PC-9 (cell line): ENCODE results near the gene NINL. TPM values are rescaled to one million over a fixed set of nuclear protein-coding genes. Genes with fewer than 3 reads are reported as not detected.

ENCODE experiments used
- BruUV-seq: library from RNA; stranded (reverse); fragments of 400-500 nt; replicated peaks from 2 replicates; lab custom pipeline; 2021; lab: Mats Ljungman, UMichigan
- CTCF ChIA-PET: fragments of 300-600 bp; sonication (Branson Sonifier 250); formaldehyde crosslinking; loops from one replicate; lab custom pipeline; 2022; ENCODE audit warnings: antibody characterized with exemption; lab: Charles Lee
- POLR2A ChIA-PET: fragments of 300-600 bp; sonication (Branson Sonifier 250); formaldehyde crosslinking; loops from one replicate; lab custom pipeline; 2022; ENCODE audit warnings: antibody characterized with exemption; ENCODE audit not compliant: unreplicated experiment; lab: Charles Lee
- DNase-seq, 2 experiments: peaks; one replicate each; pipeline versions ENCODE4 v3.0.0 to v3.0.0-alpha.2; 2015 to 2022; ENCODE audit warnings: mixed read lengths in 1 of 2
- H2AFZ ChIP-seq: fragments of 200-600 bp; sonication (generic); 2 replicates; pipeline ENCODE4 v1.8.1; 2017; ENCODE audit warnings: antibody characterized with exemption
- H3F3A ChIP-seq: fragments of 200-600 bp; sonication (generic); 2 replicates; pipeline ENCODE4 v1.8.1; 2017; ENCODE audit warnings: antibody characterized with exemption, mild to moderate bottlenecking, low read depth; ENCODE audit not compliant: insufficient read depth
- H3K27ac ChIP-seq: fragments of 200-600 bp; sonication (generic); 2 replicates; pipeline ENCODE4 v1.6.1; 2016; ENCODE audit warnings: mixed run types
- H3K27me3 ChIP-seq: fragments of 200-600 bp; sonication (generic); 2 replicates; pipeline ENCODE4 v1.6.1; 2016; ENCODE audit warnings: low read depth, mixed run types; ENCODE audit not compliant: insufficient read depth
- H3K36me3 ChIP-seq: fragments of 200-600 bp; sonication (generic); 2 replicates; pipeline ENCODE4 v1.6.1; 2016; ENCODE audit warnings: low read depth, mixed run types
- H3K4me1 ChIP-seq: fragments of 200-600 bp; sonication (generic); replicated peaks from 2 replicates; pipeline ENCODE4 v1.6.1; 2016; ENCODE audit warnings: mixed run types; ENCODE audit not compliant: insufficient read depth
- H3K4me2 ChIP-seq: fragments of 200-600 bp; sonication (generic); 2 replicates; pipeline ENCODE4 v1.6.1; 2017; ENCODE audit warnings: mixed run types
- H3K4me3 ChIP-seq: fragments of 200-600 bp; sonication (generic); 2 replicates; pipeline ENCODE4 v1.6.1; 2016; ENCODE audit warnings: mixed run types
- H3K79me2 ChIP-seq: fragments of 200-600 bp; sonication (generic); 2 replicates; pipeline ENCODE4 v1.6.1; 2017; ENCODE audit warnings: low read depth, mixed run types
- H3K9me2 ChIP-seq: fragments of 200-600 bp; sonication (generic); 2 replicates; pipeline ENCODE4 v1.8.1; 2017; ENCODE audit warnings: mild to moderate bottlenecking; ENCODE audit not compliant: insufficient read depth
- H3K9me3 ChIP-seq: fragments of 200-600 bp; sonication (generic); 2 replicates; pipeline ENCODE4 v1.8.1; 2016; ENCODE audit warnings: low read depth; ENCODE audit not compliant: insufficient read depth
- H4K20me1 ChIP-seq: fragments of 200-600 bp; sonication (generic); 2 replicates; pipeline ENCODE4 v1.8.1; 2017; ENCODE audit not compliant: insufficient read depth
- CTCF ChIP-seq: fragments of 200-600 bp; sonication (generic); conservative IDR thresholded peaks from 2 replicates; pipeline ENCODE4 v1.6.1; 2017; ENCODE audit warnings: mixed run types, antibody characterized with exemption, mild to moderate bottlenecking, moderate library complexity
- EZH2 ChIP-seq: fragments of 200-600 bp; sonication (generic); IDR thresholded peaks from 2 replicates; pipeline ENCODE4 v1.8.0; 2017; ENCODE audit warnings: antibody characterized with exemption, low read depth
- intact Hi-C: fragments of 100-400 bp; cut with micrococcal nuclease; formaldehyde crosslinking; loops from one replicate; pipeline ENCODE4 v1.10.0; 2022; ENCODE audit not compliant: unreplicated experiment
- total RNA-seq: library from RNA; stranded (reverse); gene quantifications from 2 replicates; pipeline ENCODE4 v1.2.3, GENCODE V29; 2021

Gene NINL
- total RNA-seq, 1 experiment from 2014 or later: 19.6 TPM

DNA sequence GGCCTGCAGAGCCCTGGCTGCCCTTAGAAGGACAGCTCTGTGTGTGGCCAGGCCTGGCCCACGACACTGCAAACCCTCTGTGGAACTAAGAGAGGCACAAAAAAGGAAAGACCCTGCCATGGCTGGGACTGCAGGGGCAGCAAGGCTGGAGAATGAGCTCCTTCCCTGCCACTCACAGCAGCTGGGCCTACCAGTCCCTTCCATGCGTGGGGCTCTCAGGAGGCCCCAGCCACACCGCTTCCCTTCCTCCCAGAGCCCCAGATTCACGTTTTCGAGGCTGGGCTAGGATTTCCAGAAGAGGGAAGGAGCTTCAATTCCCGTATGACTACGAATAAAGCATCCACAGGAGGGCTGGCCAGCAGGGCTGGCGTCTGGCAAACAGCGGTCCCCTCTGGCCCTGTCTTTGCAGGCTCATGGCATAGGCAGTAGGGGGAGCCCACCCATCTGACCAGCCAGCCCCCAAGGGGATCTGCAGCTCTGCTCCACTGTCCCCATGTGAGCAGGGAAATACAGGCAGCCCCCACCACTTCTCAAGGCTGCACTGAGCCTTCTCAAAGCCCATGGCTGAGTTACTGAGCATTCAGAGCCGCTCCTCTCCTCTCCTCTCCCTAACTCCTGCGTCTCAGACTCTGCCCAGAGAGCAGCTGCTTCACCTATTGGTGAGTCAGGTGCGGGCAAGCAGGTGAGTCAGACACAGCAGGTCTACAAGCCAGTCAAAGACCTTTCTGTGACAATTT lies 53.1 kb downstream of the NINL start:
- H3K4me3 ChIP-seq: no peak overlapping the region
- H3F3A ChIP-seq: no peaks in the 10 kb centered on the region
- intact Hi-C loops: no loop called here
- no peak overlapping the region for H2AFZ ChIP-seq
- peak; percentile 45 to 56 for DNase-seq
- no peaks in the 10 kb centered on the region for H4K20me1 ChIP-seq
- CTCF ChIA-PET: no interaction called here
- no peaks in the 10 kb centered on the region for H3K79me2 ChIP-seq
- no peaks in the 10 kb centered on the region for H3K27me3 ChIP-seq
- no TSS peak for BruUV-seq
- 0 out of 2 replicates have a peak, but pooled peaks cover 3% of the 10 kb centered on the region for H3K36me3 ChIP-seq
- H3K4me1 ChIP-seq: 0 out of 2 replicates have a peak, but pooled peaks cover 5% of the 10 kb centered on the region
- H3K9me2 ChIP-seq: no peaks in the 10 kb centered on the region
- H3K4me2 ChIP-seq: no peak overlapping the region; the same call in 1 of the 2 replicates
- no peaks in the 10 kb centered on the region for H3K9me3 ChIP-seq
- TF ChIP-seq CTCF (no peak), EZH2 (no peak)
- POLR2A ChIA-PET: no interaction called here
- H3K27ac ChIP-seq: no peak overlapping the region

GRCh38 chr20:25529295-25529951 lies 55.9 kb downstream of the NINL start:
- Histone ChIP-seq H3K27ac (no peak overlapping the region), H3K9me2 (no peaks in the 10 kb centered on the region), H3K79me2 (no peaks in the 10 kb centered on the region), H2AFZ (no peak overlapping the region), H3K27me3 (no peaks in the 10 kb centered on the region), H3K36me3 (0 out of 2 replicates have a peak, but pooled peaks cover 3% of the 10 kb centered on the region), H3K4me2 (no peak overlapping the region), H3K9me3 (no peaks in the 10 kb centered on the region), H3K4me3 (no peak overlapping the region), H4K20me1 (no peaks in the 10 kb centered on the region), H3K4me1 (peaks cover 19% of the 10 kb centered on the region), H3F3A (peaks cover 7% of the 10 kb centered on the region; the same call in 1 of the 2 replicates)
- BruUV-seq: no TSS peak
- ChIA-PET POLR2A (interaction anchor here (0.5 kb wide), 1 partner anchor 24 kb away, joined by 4 read pairs; no protein-coding TSS in a partner anchor), CTCF (no interaction called here)
- TF ChIP-seq CTCF: no peak
- DNase-seq: no peak
- intact Hi-C loops: no loop called here

DNA sequence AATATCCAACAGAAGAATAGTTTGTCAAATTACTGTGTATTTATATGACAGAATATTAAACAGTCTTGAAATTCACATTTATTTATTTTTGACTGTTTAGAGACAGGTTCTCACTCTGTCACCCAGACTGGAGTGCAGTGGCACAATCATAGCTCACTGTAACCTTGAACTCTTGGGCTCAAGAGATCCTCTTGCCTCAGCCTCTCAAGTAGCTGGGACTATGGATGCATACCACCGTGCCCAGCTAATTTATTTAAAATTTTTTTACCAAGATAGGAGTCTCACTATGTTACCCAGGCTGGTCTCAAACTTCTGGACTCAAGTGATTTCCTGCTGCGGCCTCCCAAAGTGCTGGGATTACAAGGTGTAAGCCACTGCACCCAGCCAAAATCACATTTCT lies 57.4 kb downstream of the NINL start:
- Histone ChIP-seq H3K4me2 (no peak overlapping the region), H3K27me3 (no peaks in the 10 kb centered on the region), H3K79me2 (no peaks in the 10 kb centered on the region), H3K36me3 (0 out of 2 replicates have a peak, but pooled peaks cover 3% of the 10 kb centered on the region), H2AFZ (no peak overlapping the region), H3K9me2 (no peaks in the 10 kb centered on the region), H3K27ac (no peak overlapping the region), H3K4me1 (peaks cover 17% of the 10 kb centered on the region), H4K20me1 (no peaks in the 10 kb centered on the region), H3F3A (peaks cover 7% of the 10 kb centered on the region; the same call in 1 of the 2 replicates), H3K9me3 (no peaks in the 10 kb centered on the region), H3K4me3 (no peak overlapping the region)
- ChIA-PET CTCF (interaction anchor here (0.7 kb wide), 1 partner anchor 126 kb away, joined by 3 read pairs; no protein-coding TSS in a partner anchor), POLR2A (no interaction called here)
- TF ChIP-seq CTCF (no peak), EZH2 (no peak)
- BruUV-seq: no TSS peak
- no peak for DNase-seq
- intact Hi-C loops: no loop called here
